HG03135 (cell line): Measurements from ENCODE around the gene LEMD3.
A peak's percentile ranks its signal among the peaks of the same experiment; 100 is the strongest.
"Not testable (repeated sequence)": the region's sequence is repeated elsewhere in the genome, so short reads cannot be mapped to it uniquely, and the experiment has no call there.

Experiments used
- ATAC-seq: cut with Tn5 transposase; IDR thresholded peaks from one replicate; pipeline ENCODE4 v1.9.1; 2021; ENCODE audit warnings: mild to moderate bottlenecking, moderate library complexity; ENCODE audit not compliant: unreplicated experiment

The LEMD3 gene

GRCh38 chr12:65276916-65277530 lies 107.6 kb downstream of the LEMD3 start:
- no peak for ATAC-seq

- no peak for ATAC-seq
Observed at GRCh38 chr12:65277994-65278575, 108.7 kb downstream of the LEMD3 start.

- ATAC-seq: peak; percentile 68
Observed at GRCh38 chr12:65278576-65279368, 109.4 kb downstream of the LEMD3 start, which contains the start of gene MSRB3. Gene MSRB3 (plus strand): TSS chr12:65278683. CDS start chr12:65308580, 29,897 bp downstream.

GRCh38 chr12:65279369-65280112 lies 110.2 kb downstream of the LEMD3 start:
- no peak for ATAC-seq

DNA sequence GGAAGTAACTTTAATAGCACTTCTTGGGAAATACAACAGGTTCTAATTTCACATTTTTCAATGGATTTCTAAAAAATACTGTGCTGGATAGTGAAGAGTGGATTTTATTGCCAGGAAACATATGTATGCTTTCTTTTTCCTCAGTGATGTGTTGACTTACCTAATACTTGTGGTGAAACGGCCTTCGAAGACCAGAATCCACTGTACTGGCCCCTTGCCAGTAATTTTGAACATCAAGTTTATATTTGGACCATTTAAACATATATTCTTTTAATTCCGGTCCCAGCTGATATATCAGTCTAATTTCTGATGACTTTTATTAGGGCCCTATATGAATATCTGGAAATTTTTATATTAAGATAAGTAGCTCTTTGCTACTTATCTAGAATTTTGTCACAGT lies 110.9 kb downstream of the LEMD3 start:
- no peak for ATAC-seq

- ATAC-seq: no peak
Observed at GRCh38 chr12:65282840-65283239, 113.5 kb downstream of the LEMD3 start.

GRCh38 chr12:65285532-65285931 lies 116.1 kb downstream of the LEMD3 start:
- not testable (repeated sequence) for ATAC-seq

DNA sequence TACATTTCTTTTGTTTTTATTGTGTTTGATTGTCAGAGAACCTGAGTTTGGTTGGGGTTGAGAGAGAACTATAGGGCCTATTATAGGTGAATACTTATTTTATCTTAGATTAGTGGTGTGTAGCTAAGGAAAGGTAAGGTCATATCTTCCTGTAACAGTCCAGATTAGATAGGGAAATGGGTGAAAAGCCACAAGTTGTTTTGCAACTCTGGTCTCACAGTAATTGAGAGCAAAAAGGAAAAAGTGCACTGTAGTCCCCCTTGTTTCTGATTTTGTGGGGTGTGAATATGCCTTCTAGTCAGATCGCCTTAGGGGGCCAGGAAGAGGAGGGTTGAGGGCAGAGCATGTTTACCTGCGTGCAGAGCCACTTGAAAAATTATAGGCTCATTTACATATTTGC lies 118.0 kb downstream of the LEMD3 start:
- no peak for ATAC-seq

GRCh38 chr12:65292241-65292640 lies 122.9 kb downstream of the LEMD3 start:
- no peak for ATAC-seq

DNA sequence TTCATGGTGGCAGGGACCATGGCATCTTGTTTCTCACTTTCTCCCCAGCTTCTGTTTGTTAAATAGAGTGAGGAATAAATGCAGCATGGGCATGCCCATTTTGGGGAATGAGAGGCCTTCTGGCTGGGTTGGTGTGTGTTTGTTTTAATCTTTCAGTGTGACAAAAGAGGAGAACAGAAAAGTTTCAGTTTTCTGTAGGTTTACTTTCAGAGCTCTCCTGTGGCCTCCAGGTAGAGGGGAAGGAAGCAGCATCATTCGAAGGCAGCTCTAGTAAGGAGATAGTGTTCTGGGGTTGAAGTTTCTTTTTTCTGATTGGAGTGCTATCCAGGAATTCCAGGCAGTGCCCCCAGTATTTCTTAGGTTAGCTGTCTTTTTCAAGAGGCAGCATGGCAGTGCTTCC lies 124.4 kb downstream of the LEMD3 start:
- ATAC-seq: no peak

- no peak for ATAC-seq
Observed at GRCh38 chr12:65294641-65295262, 125.4 kb downstream of the LEMD3 start.

DNA sequence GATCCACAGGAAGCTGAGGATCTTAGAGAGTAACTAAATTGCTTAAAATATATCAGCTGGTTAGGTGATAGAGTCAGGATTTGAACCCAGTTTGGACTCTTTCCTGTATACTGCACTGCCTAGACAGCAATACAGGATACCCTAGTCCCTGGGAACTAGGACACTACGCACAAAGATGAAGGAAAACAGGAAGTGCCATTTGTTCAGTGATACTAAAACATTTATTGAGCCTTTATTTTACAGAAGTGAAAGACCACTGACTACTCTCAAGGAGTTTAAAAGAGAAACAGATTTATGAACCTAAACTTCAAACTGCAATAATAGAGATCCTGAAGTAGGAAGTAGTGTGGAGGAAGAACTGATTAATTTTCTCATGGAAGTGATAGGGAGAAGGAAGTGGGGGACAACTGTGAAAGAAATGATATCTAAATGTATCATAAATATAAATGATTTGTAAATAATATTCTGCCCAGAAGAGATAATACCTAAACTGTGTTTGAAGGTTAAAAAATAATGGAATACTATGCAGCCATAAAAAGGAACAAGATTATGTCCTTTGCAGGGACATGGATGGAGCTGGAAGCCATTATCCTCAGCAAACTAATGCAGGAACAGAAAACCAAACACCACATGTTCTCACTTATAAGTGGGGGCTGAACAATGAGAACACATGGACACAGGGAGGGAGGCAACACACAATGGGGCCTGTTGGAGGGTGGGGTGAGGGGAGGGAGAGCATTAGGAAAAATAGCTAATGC lies 127.3 kb downstream of the LEMD3 start:
- ATAC-seq: no peak
